ENCODE data around the gene KRT7.

- TF ChIP-seq EZH2 (IDR thresholded peaks at IDR 0.05; ENCODE audit: insufficient read depth, poor library complexity, severe bottlenecking), result no peak
- no peak for TF ChIP-seq EZH2phosphoT487 (IDR thresholded peaks at IDR 0.05; ENCODE audit: insufficient read depth, low read depth)
These were observed 47.6 kb upstream of the KRT7 start for GRCh38 chr12:52185400-52185967.

All from GM23248 (cell line).